BLaER1 treated with 17β-estradiol and CSF1 and Interleukin-3, amounts not matched to agents 10 nM and 100 nM (cell line): ENCODE results near the gene VWCE.

Source experiments
- H3K27ac ChIP-seq, 11 experiments: shearing (Covaris generic); formaldehyde crosslinking; 2 replicates each; pipeline ENCODE4 v1.8.1; 2022
- H3K27me3 ChIP-seq, 11 experiments: shearing (Covaris generic); formaldehyde crosslinking; 2 replicates each; pipeline ENCODE4 v1.8.1; 2022
- H3K36me3 ChIP-seq, 11 experiments: shearing (Covaris generic); formaldehyde crosslinking; 2 replicates each; pipeline ENCODE4 v1.8.1; 2022
- H3K4me1 ChIP-seq, 10 experiments: shearing (Covaris generic); formaldehyde crosslinking; 2 replicates each; pipeline ENCODE4 v1.8.1; 2022
- H3K4me2 ChIP-seq, 11 experiments: shearing (Covaris generic); formaldehyde crosslinking; 2 replicates each; pipeline ENCODE4 v1.8.1; 2022
- H3K4me3 ChIP-seq, 10 experiments: shearing (Covaris generic); formaldehyde crosslinking; 2 replicates each; pipeline ENCODE4 v1.8.1; 2022
- H3K9ac ChIP-seq, 11 experiments: shearing (Covaris generic); formaldehyde crosslinking; 2 replicates each; pipeline ENCODE4 v1.8.1; 2022
- H3K9me3 ChIP-seq, 11 experiments: shearing (Covaris generic); formaldehyde crosslinking; replicated peaks in 1 of 11; 2 replicates each; pipeline ENCODE4 v1.8.1; 2022
- H4K20me1 ChIP-seq, 11 experiments: shearing (Covaris generic); formaldehyde crosslinking; 2 replicates each; pipeline ENCODE4 v1.8.1; 2022
- Cebpa-rat ChIP-seq, 11 experiments: shearing (Covaris generic); IDR thresholded peaks; 2 replicates each; pipeline ENCODE4 v1.8.1; 2022

VWCE gene

DNA sequence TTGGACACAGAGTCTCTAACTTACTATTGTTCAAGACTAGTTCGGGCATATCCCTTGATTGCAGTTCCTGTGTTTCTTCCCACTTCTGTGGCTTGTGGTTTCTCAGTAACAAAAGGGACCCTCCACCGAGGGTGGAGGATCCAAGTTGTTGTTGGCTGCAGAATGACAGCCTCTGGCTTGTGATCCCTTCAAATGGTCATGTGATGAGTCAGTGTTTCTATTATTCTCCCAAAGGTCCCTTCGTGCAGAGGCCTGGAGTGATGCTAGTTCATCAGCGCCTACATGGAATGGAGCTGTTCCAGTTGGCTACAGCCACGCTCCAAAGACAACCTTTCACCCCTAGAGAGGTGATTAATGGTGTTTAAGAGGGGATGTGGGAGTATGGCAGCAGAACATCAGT is 2.6 kb upstream of the VWCE start:
- H3K4me2 ChIP-seq, result peak overlapping the region; percentile 86 to 99 (median 95)
- no peak for TF ChIP-seq Cebpa-rat (IDR thresholded peaks at IDR 0.05)
- H3K9ac ChIP-seq, result peak overlapping the region in 10 of 11 experiments; percentile 14 to 60 (median 50); a peak in 16 of 22 replicates
- H3K36me3 ChIP-seq, result peaks cover 38 to 52% (median 45%) of the 10 kb centered on the region in 11 experiments
- H3K9me3 ChIP-seq, result no peaks in the 10 kb centered on the region
- peaks cover 53 to 68% (median 61%) of the 10 kb centered on the region in 10 experiments for H3K4me1 ChIP-seq
- H3K27ac ChIP-seq, result peak overlapping the region in 10 of 11 experiments; percentile 25 to 71 (median 60); a peak in 17 of 22 replicates
- peaks cover 0 to 48% (median 22%) of the 10 kb centered on the region in 11 experiments; a peak in 18 of 22 replicates for H4K20me1 ChIP-seq
- H3K4me3 ChIP-seq, result peak overlapping the region in 4 of 10 experiments; percentile 1 to 28 (median 10); a peak in 3 of 20 replicates
- H3K27me3 ChIP-seq, result no peaks in the 10 kb centered on the region

DNA sequence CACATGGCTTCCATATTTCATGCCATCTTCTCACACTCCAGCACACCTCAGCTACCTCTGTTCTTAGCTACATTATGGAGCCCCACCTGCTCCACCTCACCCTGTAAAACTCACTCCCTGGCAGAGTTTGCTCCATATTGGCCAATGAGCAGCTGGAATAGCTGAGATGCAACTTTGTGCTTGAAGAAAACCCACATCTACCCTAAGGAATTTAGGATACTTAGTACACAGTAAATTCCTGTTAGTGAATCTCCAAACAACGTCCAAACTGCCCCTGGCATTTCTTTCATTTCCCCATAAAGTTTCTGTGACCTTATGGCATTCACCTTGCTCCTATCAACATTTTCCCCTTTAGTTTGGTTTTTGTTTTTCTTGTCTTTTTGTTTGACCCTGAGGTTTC is 2.2 kb upstream of the VWCE start:
- peak overlapping the region in 10 of 11 experiments; percentile 14 to 60 (median 50); a peak in 19 of 22 replicates for H3K9ac ChIP-seq
- peaks cover 0 to 48% (median 21%) of the 10 kb centered on the region in 11 experiments; a peak in 18 of 22 replicates for H4K20me1 ChIP-seq
- H3K27ac ChIP-seq, result peak overlapping the region; percentile 25 to 71 (median 59); a peak in 20 of 22 replicates

DNA sequence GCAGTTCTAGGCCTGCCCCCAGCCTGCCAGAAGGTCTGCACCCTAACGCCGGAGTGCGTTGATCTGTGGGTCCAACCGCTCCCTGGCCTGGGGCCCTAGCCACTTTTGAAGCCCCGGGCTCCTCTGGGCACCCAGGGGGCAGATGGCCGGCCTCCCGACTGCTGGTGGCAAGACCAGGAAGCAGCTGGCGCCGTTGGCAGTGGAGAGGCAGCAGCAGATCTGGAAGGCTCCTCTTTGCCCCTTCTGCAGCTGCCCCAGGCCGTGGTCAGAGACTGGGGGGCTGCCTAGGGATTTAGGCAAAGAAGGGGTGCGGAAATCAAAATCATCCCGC is 445 bp upstream of the VWCE start:
- Histone ChIP-seq H3K4me1 (peaks cover 66 to 89% (median 76%) of the 10 kb centered on the region in 10 experiments), H3K4me2 (peak overlapping the region; percentile 86 to 99 (median 95)), H3K9ac (peak overlapping the region; percentile 89 to 98 (median 91)), H3K9me3 (no peaks in the 10 kb centered on the region), H3K36me3 (peaks cover 16 to 51% (median 38%) of the 10 kb centered on the region in 11 experiments), H4K20me1 (peaks cover 0 to 58% (median 33%) of the 10 kb centered on the region in 11 experiments; a peak in 18 of 22 replicates), H3K4me3 (peak overlapping the region; percentile 65 to 90 (median 80)), H3K27me3 (no peaks in the 10 kb centered on the region), H3K27ac (peak overlapping the region; percentile 77 to 97 (median 93))
- TF ChIP-seq Cebpa-rat (IDR thresholded peaks at IDR 0.05), result no peak

More for the DNA sequence above, 2.2 kb upstream of the VWCE start:
- Histone ChIP-seq H3K27me3 (no peaks in the 10 kb centered on the region), H3K36me3 (peaks cover 34 to 51% (median 41%) of the 10 kb centered on the region in 11 experiments), H3K4me2 (peak overlapping the region; percentile 86 to 99 (median 95)), H3K4me1 (peaks cover 57 to 72% (median 65%) of the 10 kb centered on the region in 10 experiments), H3K4me3 (peak overlapping the region in 6 of 10 experiments; percentile 1 to 28 (median 14); a peak in 4 of 20 replicates), H3K9me3 (no peaks in the 10 kb centered on the region)
- TF ChIP-seq Cebpa-rat (IDR thresholded peaks at IDR 0.05), result no peak

DNA sequence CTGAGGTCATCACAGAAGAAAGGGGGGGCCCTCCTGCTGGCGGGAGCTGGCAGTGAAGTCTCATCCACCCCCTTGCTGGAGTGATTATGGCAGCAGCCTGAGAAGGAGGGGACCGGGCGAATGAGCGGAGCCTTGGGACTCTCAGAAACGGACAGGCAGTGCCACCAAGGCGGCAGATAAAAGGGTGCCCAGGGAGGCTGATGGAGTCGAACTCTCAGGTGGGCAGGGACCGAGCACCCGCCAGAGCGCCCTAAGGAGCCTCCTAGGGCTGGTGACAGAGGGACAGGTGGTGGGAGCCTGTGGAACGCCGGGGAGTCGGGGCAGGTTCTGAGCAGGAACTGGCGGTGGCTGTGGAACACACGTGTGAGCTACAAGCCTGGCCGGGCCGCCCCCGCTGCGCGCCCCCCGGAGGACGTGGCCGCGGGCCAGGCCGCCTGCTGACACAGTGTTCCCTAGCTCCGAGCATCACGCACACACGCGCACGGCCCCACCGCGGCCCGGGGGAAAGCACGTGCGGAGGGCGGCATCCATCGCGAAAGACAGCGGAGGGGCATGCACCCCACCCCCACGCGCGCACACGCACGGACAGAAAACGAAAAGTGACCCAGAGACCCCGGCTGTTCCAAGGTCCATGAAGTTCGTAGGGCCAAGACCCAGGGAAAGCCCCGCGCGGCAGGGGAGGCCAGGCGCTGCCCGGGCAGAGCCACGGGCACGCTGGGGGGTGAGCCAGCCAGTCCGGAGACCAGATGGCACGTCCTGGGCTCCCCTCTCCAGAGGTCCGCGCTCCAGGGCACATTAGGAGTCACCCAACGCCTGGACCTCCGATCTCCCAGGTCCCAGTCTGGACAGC is 1.0 kb downstream of the VWCE start:
- Histone ChIP-seq H3K9me3 (no peaks in the 10 kb centered on the region), H3K4me3 (peak overlapping the region; percentile 65 to 90 (median 80)), H3K27ac (peak overlapping the region; percentile 77 to 97 (median 93)), H3K4me2 (peak overlapping the region; percentile 86 to 99 (median 95)), H3K27me3 (no peaks in the 10 kb centered on the region), H4K20me1 (peaks cover 0 to 61% (median 40%) of the 10 kb centered on the region in 11 experiments; a peak in 17 of 22 replicates), H3K4me1 (peaks cover 62 to 80% (median 71%) of the 10 kb centered on the region in 10 experiments), H3K36me3 (peaks cover 2 to 51% (median 37%) of the 10 kb centered on the region in 11 experiments), H3K9ac (peak overlapping the region; percentile 89 to 98 (median 91))
- TF ChIP-seq Cebpa-rat (IDR thresholded peaks at IDR 0.05), result no peak

DNA sequence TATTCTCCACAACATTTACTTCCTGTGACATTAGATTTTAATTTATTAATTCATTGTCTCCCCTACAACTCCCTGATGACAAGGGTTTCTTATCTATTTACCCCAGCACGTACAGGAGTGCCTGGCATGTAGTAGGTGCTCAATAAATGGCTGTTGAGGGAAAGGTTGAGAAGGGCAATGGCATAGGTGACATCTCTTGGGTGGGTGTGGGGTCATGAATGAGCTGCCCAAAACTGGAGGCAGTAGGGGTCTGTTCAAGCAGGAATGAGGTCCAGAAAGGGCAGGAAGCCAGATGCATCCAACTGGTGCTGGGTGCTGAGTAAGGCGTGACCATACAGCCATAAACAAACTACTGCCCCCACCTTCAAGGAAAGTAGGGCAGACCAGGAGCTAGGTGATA is 2.8 kb downstream of the VWCE start:
- peak overlapping the region; percentile 86 to 99 (median 95) for H3K4me2 ChIP-seq
- peaks cover 0 to 56% (median 43%) of the 10 kb centered on the region in 11 experiments; a peak in 19 of 22 replicates for H3K36me3 ChIP-seq
- peak overlapping the region in 3 of 11 experiments; percentile 12 to 27 (median 26); a peak in 3 of 22 replicates for H3K27ac ChIP-seq
- peak overlapping the region in 1 of 10 experiments; percentile 82; a peak in 1 of 20 replicates for H3K4me3 ChIP-seq
- H3K9me3 ChIP-seq, result no peaks in the 10 kb centered on the region
- H4K20me1 ChIP-seq, result peaks cover 0 to 63% (median 24%) of the 10 kb centered on the region in 11 experiments; a peak in 16 of 22 replicates
- no peaks in the 10 kb centered on the region for H3K27me3 ChIP-seq
- TF ChIP-seq Cebpa-rat (IDR thresholded peaks at IDR 0.05), result no peak
- H3K9ac ChIP-seq, result peak overlapping the region in 6 of 11 experiments; percentile 33 to 98 (median 92); a peak in 6 of 22 replicates
- H3K4me1 ChIP-seq, result peaks cover 58 to 79% (median 70%) of the 10 kb centered on the region in 10 experiments

DNA sequence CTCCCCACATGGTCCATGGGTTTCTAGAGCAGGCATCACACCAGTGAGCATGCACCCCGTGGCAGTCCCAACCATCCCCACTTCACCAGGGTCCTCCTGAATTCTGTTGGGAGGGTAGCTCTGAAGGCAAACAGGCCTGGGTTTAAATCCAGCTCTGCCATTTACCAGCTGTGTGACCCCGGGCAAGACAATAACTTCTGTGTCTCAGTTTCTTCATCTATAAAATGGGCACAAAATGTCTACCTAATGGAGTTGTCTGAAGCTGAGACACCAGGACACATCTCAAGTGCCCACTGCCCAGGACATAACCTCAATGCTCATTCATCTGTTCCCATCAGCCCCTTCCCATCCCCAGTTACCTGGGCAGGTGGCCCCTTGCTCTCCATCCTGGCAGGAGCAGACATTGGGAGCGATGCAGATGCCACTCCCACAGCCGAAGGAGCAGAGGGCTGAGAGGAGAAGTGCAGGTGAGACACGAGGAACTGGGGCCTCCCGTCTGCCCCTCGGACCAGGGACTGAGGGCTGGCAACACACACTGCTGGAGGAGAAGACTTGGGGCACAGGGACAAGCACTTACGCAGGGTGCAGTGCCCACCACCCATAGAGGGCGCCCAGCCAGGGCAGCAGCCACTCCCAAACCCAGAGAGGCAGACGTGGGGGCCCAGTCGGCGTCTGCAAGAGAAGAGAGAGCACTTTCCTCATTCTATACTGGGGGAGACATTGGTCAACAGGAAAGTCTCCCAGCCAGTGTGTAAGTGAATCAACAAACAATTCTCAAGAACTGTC is 4.0 kb downstream of the VWCE start:
- TF ChIP-seq Cebpa-rat (IDR thresholded peaks at IDR 0.05), result no peak
- Histone ChIP-seq H3K9me3 (no peaks in the 10 kb centered on the region), H3K9ac (no peak overlapping the region), H3K4me2 (peak overlapping the region in 3 of 11 experiments; percentile 87 to 98 (median 98); a peak in 2 of 22 replicates), H3K27me3 (no peaks in the 10 kb centered on the region), H3K36me3 (peaks cover 2 to 64% (median 47%) of the 10 kb centered on the region in 11 experiments; a peak in 21 of 22 replicates), H3K27ac (no peak overlapping the region), H3K4me3 (no peak overlapping the region), H3K4me1 (peaks cover 50 to 73% (median 62%) of the 10 kb centered on the region in 10 experiments), H4K20me1 (peaks cover 0 to 68% (median 23%) of the 10 kb centered on the region in 11 experiments; a peak in 16 of 22 replicates)

DNA sequence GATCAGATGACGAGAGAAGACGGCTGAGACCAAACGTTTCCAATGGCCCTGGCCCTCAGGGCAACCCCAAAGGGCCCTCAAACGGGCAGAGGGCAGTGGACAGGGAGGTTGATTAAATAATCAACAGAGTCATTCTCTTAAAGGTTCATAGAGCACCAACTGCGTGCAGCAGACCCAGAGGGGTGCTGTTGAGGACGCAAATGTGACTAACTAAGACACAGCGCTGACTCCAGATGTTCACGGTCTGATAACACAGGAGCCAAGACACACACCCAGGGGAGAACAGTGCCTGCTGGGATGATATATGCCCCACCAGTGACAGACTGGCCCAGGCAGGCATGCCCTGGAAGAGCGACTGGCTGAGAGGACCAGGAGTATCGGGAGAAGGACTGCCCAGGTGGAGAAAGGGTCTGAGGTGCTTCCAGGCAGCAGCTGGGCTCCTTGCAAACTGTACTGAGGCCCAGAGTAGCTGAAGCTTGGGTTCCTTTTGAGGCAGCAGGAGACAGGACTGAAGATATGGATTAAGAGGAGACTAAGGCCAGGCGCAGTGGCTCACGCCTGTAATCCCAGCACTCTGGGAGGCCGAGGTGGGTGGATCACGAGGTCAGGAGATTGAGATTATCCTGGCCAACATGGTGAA is 7.7 kb downstream of the VWCE start:
- peak overlapping the region; percentile 36 to 83 (median 72) for H3K4me2 ChIP-seq
- 0 out of 20 replicates have a peak overlapping the region, but pooled peaks of 1 of the 10 experiments have one; percentile 23 for H3K4me3 ChIP-seq
- H3K9ac ChIP-seq, result peak overlapping the region in 9 of 11 experiments; percentile 27 to 67 (median 54); a peak in 15 of 22 replicates
- TF ChIP-seq Cebpa-rat (IDR thresholded peaks at IDR 0.05), result no peak
- H3K27me3 ChIP-seq, result no peaks in the 10 kb centered on the region
- H3K36me3 ChIP-seq, result peaks cover 17 to 99% (median 83%) of the 10 kb centered on the region in 11 experiments
- peak overlapping the region in 9 of 11 experiments; percentile 18 to 73 (median 56); a peak in 16 of 22 replicates for H3K27ac ChIP-seq
- peaks cover 0 to 64% (median 24%) of the 10 kb centered on the region in 11 experiments; a peak in 16 of 22 replicates for H4K20me1 ChIP-seq
- no peaks in the 10 kb centered on the region for H3K9me3 ChIP-seq
- H3K4me1 ChIP-seq, result peaks cover 23 to 50% (median 37%) of the 10 kb centered on the region in 10 experiments

DNA sequence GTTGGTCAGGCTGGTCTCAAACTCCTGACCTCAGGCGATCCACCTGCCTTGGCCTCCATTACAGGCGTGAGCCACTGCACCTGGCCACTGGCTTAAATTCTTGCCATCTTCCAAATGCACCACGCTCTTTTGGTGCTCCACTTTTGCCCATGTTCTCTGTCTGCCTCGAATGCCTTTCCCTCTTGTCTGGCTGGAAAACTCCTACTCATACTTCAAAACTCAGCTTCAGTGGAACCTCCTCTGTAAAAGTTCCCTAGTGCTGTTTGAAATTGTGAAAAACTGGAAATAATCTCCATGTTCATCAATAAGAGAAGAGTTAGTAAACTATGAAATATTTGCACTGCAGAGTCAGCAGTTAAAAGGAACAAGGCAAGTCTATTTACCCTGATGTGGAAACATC is 11.5 kb downstream of the VWCE start:
- Histone ChIP-seq H3K4me1 (peaks cover 15 to 32% (median 24%) of the 10 kb centered on the region in 10 experiments), H3K36me3 (peaks cover 41 to 99% (median 88%) of the 10 kb centered on the region in 11 experiments), H3K27ac (no peak overlapping the region), H3K9me3 (no peaks in the 10 kb centered on the region), H4K20me1 (peaks cover 0 to 48% (median 15%) of the 10 kb centered on the region in 11 experiments; a peak in 12 of 22 replicates), H3K27me3 (no peaks in the 10 kb centered on the region), H3K4me3 (no peak overlapping the region), H3K4me2 (no peak overlapping the region), H3K9ac (no peak overlapping the region)
- no peak for TF ChIP-seq Cebpa-rat (IDR thresholded peaks at IDR 0.05)
